HG03432 (cell line): ENCODE data around the gene MED13L.
"Not testable (repeated sequence)": the region's sequence is repeated elsewhere in the genome, so short reads cannot be mapped to it uniquely, and the experiment has no call there.

Experiments
- ATAC-seq: cut with Tn5 transposase; IDR thresholded peaks from one replicate; pipeline ENCODE4 v1.9.1; 2021; ENCODE audit warnings: mild to moderate bottlenecking, moderate library complexity; ENCODE audit not compliant: unreplicated experiment

Gene MED13L

DNA sequence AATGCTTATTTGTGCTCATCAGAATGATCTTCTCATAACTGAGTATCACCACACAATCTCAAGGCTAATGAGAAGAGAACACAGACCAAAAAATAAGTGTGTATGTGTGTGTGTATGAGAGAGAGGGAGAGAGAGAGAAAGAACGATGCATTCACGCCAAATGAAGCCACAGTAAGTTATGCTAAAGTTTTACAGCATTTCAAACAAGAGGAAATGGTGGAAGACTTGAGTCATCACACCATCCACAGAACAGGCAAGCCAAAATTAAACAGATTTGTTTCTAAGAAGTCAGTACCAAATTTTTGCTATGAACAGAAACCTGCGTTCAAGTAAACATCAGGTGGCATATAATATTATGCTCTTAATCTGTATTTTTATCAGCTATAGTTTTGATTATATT, 141.2 kb downstream of the MED13L start:
- no peak for ATAC-seq

- ATAC-seq = no peak
These were observed 142.1 kb downstream of the MED13L start for GRCh38 chr12:116135209-116135930.

DNA sequence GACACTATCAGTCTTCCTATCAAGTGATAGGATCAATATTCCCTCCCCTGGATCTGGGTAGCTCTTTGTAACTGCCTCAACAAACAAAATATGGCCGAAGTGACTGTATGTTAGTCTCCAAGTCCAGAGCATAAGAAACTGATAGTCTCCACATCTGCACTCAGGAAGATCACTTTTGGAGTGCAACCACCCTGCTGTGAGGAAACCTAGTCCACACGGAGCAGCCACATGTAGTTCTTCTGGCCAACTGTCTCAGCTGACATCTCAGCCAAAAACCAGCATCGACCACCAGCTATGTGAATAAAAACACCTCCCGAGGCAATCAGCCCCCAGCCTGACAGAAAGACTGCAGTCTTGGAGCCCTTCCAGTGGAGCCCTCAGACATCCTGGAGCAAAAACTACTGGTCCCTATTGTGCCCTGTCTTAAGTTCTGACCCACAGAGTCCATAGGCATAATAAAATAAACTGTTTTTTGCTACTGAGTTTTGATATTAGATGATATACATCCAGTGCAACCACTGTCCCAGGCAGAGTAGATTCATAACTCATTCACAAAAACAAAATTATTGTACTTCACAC, 143.8 kb downstream of the MED13L start:
- no peak for ATAC-seq

DNA sequence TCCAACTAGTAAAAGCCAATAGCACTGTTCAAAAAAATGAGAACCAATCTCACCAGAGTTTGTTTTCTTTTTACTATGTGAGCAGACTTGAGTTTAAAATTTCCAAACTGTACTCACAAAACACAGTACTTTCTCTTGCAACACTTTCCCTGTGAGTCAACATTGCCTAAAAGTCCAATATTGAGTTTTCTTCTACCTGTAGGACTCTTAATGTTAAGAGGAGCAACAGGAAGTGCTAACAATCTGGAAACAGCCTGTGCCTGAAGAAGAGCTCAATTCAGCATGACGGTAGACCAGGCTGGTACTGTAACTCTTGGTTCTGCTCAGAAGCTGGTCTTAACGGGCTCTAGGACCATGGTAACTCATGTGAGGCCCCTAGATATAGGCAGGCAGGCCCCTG, 144.3 kb downstream of the MED13L start:
- ATAC-seq = no peak

DNA sequence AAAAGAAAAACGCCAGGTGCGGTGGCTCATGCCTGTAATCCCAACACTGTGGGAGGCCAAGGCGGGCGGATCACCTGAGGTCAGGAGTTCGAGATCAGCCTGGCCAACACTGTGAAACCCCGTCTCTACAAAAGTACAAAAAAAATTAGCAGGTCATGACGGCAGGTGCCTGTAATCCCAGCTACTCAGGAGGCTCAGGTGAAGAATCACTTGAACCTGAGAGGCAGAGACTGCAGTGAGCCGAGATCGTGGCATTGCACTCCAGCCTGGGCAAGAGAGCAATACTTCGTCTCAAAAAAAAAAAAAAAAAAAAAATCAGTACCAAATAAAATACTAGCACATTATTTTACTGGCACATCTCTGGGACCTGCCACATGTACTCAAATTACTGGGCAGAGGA, 145.5 kb downstream of the MED13L start:
- ATAC-seq = not testable (repeated sequence)

DNA sequence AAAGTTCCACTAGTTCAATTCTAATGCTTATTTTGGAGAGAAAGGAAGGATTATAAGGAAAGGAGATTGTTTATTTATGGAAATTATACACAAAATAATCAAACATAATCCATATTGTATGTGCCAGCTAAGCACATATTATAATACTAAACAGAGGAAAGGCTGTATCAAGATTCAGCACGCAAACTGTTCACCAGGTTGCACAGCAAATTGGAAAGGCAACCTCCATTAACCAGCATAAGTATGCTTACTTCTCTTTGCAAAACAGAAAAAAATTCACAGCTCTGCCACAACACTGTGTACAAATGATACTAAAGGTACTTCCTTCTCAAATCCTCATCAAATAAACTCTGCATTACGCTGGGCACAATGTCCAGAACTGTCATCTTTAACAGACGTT, 146.3 kb downstream of the MED13L start:
- ATAC-seq = no peak

DNA sequence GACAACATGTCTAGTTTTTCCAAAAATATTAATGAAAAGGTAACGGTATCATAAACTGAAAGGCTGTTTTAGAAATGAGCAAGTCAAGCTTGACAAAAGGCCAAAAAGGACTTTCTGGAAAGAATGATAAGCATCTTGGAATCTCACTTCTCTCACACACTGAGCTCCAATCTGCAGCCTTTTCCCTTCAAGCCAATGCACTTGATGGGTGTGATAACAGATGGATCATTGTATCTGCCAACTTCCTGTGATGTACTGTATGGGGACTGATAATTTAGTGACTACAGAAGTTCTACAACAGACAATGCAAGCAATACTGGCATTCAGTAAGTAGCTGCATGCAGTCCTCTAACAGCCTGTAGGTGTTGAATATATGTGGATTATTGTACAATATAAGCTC, 147.1 kb downstream of the MED13L start:
- no peak for ATAC-seq

DNA sequence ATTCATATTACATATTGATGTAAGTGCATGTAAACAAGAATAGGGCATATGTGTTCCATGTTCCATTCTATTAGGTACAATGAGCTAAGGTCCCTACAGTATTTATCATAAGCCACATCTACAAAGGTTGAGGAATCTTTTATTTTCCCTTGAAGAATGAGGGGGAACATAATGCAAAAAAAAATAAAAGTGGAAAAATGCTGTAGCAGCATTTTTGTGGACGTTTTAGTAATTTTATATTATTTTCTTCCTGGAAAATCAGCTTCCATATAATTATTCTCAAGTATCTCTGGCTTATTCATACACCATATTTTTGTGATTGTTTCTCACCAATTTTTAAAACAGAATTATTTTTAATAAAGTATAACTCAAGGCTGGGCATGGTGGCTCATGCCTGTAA, 148.7 kb downstream of the MED13L start:
- ATAC-seq = no peak

DNA sequence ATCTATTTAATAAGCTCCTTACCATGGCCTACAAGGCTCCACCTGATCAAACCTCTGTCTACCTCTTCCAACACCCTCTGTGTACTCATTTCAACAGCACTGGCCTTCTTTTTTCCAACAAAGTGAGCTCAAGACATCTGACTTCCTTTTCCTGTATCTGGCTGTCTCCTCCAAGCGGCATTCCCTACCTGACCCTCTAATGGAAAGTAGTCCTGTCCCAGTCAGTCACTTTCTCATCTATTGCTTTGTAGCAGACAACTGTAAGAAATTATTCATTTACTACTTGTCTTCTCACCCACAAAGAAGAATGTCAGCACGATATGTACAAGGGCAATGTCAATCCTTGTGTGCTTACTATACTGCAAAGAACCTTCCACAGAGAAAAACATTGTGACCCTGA, 149.6 kb downstream of the MED13L start:
- ATAC-seq = no peak

DNA sequence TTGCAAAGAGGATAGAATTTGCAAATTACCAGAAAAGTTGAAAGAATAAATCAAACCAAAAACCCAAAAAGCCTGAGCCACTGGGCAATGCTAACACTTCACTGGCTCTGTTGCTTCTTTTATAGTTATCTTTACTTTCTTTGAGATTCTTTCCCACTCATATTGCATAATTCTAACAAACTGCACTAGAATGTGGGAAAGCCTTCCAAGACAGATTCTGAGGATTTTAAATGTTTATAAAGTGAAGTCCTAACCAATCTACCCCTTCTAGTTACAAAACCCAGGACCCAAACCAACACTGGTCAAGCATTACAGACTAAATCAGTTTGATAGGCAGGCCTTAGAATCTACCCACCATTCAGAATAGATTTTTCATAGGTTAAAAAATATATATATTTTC, 150.9 kb downstream of the MED13L start:
- no peak for ATAC-seq

DNA sequence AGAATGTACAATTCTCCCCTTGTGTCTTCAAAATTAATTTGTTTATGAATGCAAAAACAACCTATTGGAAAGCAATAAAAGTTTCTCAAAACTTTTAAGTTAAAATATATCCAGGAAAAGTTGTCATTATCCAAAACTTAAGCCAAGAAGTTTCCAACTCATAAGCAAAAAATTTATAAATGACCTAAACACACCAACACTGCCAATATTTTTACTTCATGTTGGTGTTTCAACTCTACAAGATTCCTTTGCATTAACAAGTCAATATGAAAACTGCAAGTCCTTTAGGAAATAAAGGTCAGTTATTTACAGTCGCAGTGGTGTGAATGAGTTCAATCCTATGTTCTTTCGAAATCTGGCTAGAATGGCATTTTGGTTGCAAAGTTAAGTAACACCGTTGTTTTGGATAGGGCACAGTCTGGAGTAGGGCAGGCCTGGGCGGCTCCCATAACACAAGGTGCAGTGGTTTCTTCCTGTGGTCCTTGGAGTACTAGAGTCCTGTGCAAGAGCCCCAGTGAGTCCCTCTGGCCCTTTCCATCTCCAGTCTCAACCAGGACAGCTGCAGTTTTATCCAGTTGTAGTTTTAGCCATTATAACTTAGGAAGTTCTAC, 151.4 kb downstream of the MED13L start:
- no peak for ATAC-seq

GRCh38 chr12:116125084-116125483, 152.4 kb downstream of the MED13L start:
- no peak for ATAC-seq

DNA sequence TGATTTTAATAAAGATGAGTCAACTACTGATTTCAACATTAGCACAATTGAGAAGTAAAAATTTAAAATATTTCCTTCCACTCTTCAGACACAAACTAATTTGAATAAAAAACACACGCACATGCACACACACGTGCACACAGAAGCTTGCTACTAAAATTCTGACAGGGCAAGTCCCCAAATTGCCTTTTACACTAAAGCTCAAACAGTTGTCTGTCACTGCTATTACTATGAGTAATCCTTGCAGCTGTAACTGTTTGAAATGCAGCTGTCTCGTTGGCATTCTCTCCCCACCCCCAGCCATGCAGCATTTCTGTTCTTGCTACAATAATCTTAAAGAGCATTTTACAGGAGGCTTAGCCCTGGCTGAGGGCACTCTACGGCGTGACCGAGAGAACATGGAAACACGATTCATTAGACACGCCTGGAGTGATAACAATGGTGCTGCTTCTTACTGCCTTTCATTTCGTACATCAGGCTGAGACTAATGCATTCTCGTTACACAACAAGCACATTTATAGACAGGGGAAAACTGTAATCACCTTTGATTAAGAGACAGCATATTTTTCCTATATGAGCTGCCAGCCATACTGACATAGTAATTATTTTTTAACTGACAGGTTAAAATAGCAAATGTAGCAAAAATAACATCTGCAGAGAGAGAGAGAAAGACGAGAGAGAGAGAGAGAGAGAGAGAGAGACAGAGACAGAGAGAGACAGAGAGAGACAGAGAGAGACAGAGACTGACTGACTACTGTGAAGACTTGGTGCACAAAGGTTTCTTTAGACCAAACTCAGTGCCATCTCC, 153.8 kb downstream of the MED13L start:
- peak; percentile 85 for ATAC-seq

DNA sequence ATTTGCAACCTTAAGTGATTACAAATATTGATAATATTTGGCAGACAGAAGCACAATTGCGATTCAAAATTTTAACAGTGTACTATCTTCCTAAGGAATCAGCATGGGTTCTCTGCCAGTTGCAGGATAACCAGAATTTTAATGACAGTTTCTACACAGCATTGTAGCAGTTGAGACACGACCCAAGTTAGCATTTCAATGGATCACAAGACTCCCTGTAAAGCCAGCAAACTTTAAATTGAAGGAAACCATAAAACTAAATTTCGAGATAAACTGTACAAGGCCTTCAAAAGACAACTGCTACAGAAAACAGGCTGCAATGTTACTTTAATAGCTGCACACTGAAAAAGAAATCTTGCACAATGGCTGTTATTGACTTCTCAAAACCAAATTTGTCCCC, 154.9 kb downstream of the MED13L start:
- ATAC-seq = no peak

DNA sequence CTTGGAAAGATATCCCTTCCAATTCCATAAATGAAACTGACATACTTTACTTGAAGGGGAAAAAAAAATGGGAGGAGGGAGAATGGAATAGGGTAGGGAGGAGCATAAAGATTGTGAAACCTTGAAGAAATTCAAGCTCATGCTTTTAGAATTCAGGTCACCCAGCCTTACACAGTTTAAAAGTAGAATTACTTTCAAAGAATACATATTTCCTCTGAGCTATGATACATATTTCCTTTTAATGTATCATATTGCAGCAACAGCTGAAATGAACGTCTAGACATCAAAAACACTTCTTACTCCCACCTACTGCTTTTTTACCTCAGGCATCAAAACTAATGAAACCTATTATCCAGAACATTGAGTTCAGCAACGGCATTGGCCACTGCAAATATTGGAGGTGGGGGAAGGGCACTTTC, 156.0 kb downstream of the MED13L start:
- no peak for ATAC-seq

GRCh38 chr12:116116650-116117424, 160.7 kb downstream of the MED13L start:
- ATAC-seq = no peak

DNA sequence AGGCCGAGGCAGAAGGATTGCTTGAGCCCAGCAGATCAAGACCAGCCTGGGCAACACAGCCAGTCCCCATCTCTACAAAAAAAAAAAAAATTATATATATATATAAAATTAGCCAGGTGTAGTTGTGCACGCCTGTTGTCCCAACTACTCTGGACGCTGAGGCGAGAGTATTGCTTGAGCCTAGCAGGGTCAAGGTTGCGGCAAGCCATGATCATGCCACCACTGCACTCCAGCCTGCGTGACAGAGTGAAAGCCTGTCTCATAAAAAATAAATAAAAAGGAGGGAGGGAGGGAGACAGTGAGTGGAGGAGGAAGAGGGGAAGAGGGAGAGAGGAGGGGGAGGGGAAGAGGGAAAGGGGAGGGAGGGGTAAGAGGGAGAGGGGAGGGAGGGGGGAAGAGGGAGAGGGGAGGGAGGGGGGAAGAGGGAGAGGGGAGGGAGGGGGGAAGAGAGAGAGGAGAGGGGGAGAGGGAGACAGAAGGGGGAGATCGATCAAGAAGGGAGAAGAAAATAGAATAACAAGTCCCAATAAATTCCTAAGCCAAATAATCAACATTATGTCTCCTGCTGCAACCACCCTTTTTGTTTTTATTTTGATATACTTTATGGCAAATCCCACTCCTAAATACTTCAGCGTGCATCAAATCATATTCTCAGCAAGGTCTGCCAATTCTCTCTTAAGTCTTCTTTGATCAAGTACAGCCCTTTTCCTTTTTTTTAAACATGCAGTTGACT, 163.9 kb downstream of the MED13L start:
- no peak for ATAC-seq

DNA sequence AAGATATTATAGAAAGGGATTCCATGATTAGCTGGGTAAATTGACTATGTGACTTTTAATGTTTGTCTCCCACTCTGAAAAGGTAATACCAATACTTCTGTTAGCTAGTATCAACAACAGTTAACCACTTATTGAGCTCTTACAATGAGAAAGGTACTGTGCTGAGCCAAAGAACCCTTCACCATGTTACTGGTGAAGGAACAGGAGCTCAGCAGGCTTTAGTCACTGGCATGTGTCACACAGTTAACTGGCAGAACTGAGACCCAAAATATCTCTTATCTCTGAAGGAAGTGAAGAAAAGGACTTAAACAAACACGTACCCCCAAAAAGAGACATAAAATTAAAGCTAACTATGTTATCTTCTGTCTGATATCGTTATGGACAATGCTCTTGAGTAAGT, 170.6 kb downstream of the MED13L start:
- ATAC-seq = no peak

DNA sequence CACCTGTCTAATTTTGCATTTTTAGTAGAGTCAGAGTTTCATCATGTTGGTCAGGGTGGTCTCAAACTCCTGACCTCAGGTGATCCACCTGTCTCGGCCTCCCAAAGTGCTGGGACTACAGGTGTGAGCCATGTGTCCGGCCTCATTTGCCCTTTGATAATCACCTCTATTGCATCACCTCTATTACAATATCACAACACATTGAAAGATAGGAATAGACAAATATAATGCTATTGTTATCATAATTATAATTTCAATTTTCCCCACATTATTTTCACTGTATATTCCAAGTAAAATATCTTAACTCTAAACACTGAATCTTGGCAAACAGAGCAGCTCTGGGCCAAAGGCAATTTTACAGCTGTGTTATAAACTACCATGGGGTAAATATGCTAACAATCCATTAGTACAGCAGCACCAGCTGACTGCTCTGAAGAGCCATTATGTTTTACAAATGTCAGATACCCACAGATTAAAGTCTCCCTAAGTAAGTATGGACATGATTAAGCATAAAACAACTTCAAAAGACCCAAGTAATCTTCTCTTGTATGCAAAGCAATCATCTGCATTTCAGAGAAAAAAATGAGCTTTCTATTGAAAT, 173.2 kb downstream of the MED13L start:
- no peak for ATAC-seq

DNA sequence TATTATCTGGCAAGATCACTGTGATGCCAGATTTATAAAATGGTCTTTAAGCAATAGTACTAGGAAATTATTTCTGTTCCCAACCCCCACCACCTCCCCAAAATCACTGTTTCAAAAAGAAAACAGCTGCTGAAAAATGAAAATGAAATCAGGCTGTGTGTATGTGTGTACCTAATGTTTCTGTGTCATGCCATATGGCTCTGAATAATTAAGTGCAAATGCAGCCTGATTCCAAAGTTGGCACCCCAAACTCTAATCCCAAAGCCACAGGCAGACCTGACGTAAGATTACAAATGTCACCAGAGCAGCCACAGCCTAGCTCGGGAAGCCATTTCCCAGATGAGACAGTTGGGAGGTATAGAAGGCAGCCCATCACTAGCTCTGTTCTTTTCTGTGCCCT, 175.5 kb downstream of the MED13L start:
- no peak for ATAC-seq
